ENCODE data around the gene ABHD1.

ABHD1 gene

DNA sequence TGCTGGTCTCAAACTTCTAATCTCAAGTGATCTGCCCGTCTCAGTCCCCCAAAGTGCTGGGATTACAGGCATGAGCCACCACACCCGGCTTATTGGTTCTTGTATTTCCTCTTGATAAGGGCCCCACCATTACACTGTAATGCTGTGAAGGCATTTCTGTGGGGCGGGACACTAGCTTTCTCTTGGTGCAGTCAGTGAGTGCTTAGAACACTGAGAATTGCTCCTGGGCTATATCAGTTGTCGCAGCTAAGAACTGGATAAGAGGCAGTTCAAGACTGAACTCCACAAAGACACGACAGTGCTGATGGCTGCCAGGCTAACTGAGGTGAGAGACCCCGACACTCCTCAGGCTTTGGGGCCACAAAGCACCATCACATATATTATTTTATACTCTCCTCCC, 35.0 kb upstream of the ABHD1 start:
- DNase-seq (ENCODE audit: low read depth), result no peak
- TF ChIP-seq, protein P1, sequence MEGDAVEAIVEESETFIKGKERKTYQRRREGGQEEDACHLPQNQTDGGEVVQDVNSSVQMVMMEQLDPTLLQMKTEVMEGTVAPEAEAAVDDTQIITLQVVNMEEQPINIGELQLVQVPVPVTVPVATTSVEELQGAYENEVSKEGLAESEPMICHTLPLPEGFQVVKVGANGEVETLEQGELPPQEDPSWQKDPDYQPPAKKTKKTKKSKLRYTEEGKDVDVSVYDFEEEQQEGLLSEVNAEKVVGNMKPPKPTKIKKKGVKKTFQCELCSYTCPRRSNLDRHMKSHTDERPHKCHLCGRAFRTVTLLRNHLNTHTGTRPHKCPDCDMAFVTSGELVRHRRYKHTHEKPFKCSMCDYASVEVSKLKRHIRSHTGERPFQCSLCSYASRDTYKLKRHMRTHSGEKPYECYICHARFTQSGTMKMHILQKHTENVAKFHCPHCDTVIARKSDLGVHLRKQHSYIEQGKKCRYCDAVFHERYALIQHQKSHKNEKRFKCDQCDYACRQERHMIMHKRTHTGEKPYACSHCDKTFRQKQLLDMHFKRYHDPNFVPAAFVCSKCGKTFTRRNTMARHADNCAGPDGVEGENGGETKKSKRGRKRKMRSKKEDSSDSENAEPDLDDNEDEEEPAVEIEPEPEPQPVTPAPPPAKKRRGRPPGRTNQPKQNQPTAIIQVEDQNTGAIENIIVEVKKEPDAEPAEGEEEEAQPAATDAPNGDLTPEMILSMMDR (conservative IDR thresholded peaks at IDR 0.05; ENCODE audit: low read length), result no peak
- H3K4me3 ChIP-seq (ENCODE audit: low read length), result no peak overlapping the region

DNA sequence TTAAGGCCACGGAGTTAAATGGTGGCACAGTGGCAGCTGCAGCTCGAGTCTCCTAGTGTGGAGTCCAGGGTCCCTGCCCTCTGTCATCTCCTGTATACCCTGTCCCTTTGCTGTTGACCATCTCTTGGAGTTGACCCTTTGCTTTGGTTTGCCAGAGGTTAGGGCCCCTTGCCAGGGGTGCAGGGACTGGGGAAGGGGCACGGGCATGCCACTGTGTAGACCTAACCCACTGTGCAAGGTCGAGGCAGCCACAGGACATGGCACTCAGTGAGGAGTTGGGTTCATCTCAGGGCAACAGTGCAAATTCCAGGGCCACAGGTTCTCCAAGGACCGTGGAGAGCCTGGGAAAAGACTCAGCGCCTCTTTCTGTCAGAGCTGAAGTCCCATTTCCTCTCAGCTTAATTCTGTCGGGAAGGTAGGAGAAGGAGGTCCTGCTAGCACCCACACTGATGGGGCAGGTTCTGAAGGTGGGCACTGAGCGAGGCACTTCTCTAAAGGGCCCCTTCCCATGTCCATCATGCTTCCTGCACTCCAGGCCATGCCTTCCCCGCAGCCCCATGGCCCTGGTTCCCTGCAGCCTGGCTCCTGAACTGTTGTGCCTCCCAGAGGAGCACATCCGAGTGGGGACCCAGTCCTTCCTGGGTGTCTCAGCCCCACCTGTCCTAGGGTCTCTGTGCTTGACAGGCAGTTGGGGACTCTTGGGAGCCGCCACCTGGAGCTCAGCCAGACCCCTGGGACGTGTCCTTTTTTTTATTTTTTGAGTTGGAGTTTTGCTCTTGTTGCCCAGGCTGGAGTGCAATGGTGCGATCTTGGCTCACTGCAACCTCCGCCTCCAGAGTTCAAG, 34.3 kb upstream of the ABHD1 start:
- no peak overlapping the region for H3K4me3 ChIP-seq (ENCODE audit: low read length)
- DNase-seq (ENCODE audit: low read depth), result no peak
- TF ChIP-seq, protein P1 (conservative IDR thresholded peaks at IDR 0.05; ENCODE audit: low read length), result no peak

DNA sequence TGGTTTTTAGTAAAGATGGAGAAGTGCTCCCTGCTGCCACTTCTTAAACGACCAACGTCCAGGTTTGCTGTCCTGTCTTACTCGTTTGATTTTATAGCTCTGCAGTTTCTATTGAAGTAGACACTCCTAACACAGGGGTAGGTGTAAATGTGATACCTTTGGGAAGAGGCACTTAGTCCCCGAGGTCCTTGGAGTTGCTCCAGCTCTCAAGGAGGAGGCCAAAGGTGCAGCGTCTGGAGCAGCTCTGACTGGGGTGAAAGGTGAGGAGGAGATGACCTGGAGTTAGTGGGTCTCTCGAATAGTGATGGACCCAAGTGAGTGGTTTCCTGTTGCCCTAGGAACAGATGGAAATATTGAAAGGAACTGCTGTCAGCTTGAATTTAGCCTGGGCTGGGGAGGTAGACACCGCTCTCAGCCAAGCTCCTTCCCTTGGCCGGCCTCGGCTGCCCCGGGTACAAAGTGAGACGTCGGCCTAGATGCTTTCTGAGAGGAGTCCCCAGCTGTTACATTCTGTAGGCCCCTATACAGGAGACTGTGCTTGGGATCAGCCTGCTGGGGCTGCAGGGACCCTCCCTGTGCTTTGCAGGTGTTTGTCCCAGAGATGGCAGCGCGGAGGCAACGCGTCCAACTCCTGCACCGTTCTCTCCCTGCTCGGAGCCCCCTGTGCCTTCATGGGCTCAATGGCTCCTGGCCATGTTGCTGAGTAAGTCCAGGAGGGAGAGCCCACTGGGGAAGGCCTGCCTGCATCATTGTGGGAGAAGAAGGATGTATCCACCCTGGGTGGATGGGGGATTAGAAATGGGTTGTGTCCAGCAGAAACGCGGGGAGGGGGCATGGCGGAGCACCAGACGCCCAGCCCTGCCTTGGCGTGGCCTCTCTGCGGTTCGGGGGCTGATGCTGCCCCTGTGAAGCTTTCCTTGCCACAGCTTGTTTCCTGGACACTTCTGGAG, 31.6 kb upstream of the ABHD1 start:
- H3K4me3 ChIP-seq (ENCODE audit: low read length), result no peak overlapping the region
- DNase-seq (ENCODE audit: low read depth), result no peak
- TF ChIP-seq, protein P1 (conservative IDR thresholded peaks at IDR 0.05; ENCODE audit: low read length), result no peak

DNA sequence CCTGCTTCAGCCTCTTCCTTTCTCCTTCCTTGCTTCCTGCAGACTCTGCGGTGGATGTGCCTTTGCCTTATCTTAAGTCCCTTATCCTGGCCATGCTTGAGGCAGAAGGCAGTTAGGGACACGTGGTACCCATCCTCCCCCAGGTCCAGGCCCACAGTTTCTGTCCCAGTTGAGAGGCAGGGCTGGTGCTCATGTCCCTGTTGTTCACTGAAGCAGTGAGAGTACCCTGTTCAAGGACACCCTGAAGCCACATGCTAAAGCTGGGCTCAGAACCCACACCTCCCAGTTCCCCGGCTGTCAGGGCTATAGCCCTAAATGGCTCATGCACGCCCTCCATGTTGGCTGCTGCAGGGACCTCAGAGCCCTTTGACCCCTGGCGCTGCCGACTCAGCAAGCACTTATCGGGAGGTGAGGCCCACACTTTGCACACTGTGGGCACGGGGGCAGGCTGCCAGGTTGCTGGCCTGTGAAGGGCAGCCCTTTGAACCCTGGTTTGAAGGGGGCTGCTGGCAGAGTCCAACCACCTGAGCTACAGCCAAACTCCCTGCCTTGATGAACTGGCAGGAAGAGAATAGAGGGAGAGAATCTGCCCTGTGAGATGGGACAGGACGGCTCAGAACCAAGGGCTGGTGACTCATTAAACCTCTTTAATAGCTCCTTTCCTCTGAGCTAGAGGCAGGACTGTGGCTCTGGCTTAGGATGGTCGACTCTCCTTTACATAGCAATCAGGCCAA, 30.8 kb upstream of the ABHD1 start:
- no peak for DNase-seq (ENCODE audit: low read depth)
- TF ChIP-seq, protein P1 (conservative IDR thresholded peaks at IDR 0.05; ENCODE audit: low read length), result no peak
- no peak overlapping the region for H3K4me3 ChIP-seq (ENCODE audit: low read length)

DNA sequence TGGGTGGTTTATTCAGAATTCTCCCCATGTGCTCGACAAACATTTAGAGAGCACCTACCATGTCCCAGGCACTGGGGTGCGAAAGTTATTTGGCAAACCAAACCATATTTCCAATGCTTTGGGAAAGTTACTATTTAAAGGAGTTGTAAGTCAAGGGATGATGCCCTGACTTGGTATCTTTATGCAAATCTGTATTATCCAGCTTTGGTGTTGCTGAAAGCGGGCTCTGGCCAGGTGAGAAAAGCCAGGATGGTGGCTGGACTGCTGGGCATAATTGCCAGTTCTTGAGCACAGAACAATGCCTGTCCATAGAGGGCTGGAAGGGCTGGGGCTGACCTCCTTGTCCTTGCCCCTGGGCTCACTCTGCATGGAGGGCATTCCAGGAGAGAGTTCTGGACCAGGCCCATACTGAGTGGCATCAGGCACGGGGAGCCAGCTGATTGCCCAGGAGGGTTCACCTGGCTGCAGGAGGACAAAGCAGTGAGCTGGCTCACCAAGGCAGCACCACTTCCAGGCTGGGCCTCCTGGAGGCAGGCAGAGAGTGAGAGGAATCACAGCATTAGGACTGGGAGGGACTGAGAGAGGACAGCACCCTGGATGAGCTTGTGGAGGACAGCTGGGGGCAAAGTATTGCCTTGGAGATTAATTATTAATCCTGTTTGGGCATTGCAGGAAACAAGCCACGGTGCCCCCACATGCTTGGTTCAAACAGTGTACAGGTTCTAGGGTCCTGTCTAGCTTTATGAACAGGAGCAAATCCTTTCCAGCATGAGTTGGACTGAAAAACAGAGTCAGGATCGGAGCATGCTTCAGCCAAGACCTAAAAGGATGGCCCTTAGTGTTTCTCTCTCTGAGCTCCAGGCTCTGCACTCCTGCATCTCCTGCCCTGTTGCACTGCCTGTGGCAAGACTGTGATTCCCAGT, 29.9 kb upstream of the ABHD1 start:
- H3K4me3 ChIP-seq (ENCODE audit: low read length), result no peak overlapping the region
- no peak for DNase-seq (ENCODE audit: low read depth)
- TF ChIP-seq, protein P1 (conservative IDR thresholded peaks at IDR 0.05; ENCODE audit: low read length), result no peak

DNA sequence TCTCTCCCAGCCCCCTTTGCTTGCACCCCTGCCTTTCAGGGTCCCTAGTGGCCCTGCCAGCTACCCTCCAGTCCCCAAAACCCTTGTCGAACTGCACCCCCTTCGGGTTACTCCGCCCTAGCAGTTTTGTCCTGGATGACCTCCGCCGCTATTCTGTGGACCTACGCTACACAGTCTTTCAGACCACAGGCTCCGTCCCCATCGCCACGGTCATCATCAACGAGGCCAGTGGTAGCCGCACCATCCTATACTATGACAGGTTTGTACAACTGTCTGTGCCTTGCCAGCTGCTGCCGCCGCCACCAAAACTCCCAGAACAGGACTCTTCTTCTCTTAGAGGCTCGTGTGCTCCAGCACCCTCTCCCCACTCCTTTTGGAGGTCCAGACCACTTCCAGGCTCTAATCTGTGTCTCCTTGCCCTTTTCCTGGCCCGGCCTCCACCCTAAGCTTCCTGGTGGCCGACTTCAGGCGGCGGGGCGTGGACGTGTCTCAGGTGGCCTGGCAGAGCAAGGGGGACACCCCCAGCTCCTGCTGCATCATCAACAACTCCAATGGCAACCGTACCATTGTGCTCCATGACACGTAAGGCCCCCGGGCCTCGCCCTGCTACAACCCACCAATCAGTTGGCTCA, 29.1 kb upstream of the ABHD1 start:
- H3K4me3 ChIP-seq (ENCODE audit: low read length), result no peak overlapping the region
- DNase-seq (ENCODE audit: low read depth), result no peak
- TF ChIP-seq, protein P1 (conservative IDR thresholded peaks at IDR 0.05; ENCODE audit: low read length), result no peak

Measured in AG10803 (cell line).